NOMO-1 treated with DMSO at 0.1 percent for 48 hours (cell line): ENCODE measurements around the gene PRKAR1B.

Source experiments
- DNase-seq: peaks from one replicate; lab custom pipeline; 2025; ENCODE audit not compliant: unreplicated experiment; lab: John Stamatoyannopoulos, UW

PRKAR1B gene

DNA sequence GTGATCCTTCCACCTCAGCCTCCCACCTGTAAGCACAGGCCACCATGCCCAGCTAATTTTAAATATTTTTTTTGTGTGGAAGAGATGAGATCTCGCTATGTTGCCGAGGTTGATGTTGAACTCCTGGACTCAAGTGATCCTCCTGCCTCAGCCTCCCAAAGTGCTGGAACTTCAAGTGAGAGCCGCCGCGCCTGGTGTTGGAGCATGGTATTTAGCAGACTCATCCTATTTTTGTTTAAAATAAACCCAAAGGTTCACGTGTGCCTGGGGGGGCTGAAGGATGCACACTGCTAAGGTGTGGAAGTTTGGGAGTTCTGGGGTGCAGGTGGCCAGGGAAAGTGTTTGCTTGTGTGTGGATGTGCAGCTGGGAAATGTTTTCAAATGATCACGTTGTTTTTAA is 225.6 kb downstream of the PRKAR1B start:
- DNase-seq, result no peak

DNA sequence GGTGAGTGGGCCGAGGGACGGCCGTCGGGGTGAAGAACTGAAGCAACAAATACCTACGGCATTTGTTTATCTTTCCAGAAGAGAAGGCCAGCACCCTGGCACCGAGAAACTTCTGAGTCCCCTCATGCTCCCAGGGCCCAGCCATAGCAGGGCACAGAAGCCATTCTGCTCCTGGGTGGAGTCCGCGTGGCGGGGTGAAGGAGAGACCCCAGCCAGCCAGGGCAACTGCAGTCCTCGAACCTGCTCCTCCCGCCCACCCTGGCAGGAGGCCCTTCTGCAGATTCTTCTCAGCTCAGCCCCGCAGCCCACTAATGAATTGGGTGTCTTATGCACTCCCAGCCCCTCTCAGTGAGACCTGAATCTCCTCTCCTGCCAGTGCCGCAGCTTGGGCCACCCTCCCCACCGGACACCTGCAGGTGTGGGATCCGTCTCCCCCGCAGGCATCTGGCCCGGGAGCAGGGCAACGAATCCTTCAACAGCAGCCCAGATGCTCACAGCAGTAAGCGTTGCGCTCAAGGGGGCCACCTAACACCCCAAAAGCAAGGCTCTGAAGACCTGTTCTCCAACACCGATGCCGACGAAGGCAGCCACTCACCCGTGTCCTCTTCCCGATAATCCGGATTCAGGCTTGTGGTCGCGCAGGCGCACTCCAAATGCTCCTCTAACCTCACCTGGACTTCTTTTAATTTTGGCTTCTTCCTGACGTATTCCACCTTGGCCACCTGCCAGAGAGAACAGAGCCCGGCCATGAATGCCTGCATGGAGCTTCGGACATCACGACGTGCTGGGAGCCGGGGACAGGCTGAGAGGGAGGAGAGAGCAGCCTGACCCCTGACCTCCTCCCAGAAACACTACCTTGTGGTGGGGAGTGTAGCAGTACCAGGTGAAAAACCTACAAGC is 226.3 kb downstream of the PRKAR1B start:
- DNase-seq, result no peak

DNA sequence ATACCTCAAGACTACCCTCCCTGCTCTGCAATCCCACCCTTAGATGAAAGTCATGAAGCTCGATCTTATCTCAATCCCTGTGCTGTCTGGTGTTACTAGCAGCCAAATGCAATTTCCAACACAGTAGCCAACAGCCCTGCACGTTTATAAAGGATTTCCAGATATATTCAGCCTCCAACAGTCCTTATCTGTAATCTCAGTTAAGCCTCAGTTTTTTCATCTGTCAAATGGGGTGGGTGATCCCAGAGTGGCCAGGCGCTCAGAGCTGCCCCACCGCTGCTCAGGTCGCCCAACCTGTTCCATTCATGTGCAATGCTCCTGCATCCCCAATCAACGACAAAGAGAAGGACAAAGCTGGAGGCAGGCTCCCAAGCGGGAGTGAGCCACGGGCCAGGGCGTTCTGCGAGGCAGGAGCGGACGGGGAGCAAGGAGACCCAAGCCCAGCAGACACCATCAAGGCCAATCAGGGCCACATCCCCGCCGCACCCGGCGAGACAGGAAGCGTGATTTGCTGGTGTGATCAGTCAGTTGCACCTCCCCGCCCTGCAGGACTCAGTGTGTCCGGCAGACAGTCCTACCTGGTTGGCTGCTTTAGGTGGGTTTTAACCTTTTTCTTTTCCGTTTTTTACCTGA is 227.1 kb downstream of the PRKAR1B start:
- no peak for DNase-seq
